SK-N-SH (cell line): ENCODE results near the gene PHKG2. TPM values are rescaled to one million over a fixed set of nuclear protein-coding genes. Genes with fewer than 3 reads are reported as not detected.

Experiments used
- CTCF ChIA-PET: fragments of 300-600, 350-600 bp; formaldehyde crosslinking; extraction: SDS; loops from one replicate; lab custom pipeline; 2021; lab: Yijun Ruan, JAX
- POLR2A ChIA-PET: fragments of 350-600 bp; sonication (Branson Sonifier 250); formaldehyde crosslinking; extraction: SDS; loops from one replicate; lab custom pipeline; 2020; ENCODE audit warnings: antibody characterized with exemption, inconsistent platforms; lab: Yijun Ruan, JAX
- DNase-seq: peaks from one replicate; pipeline ENCODE4 v3.0.0; 2012
- H2AFZ ChIP-seq: fragments of 200-600 bp; sonication (generic); 2 replicates; pipeline ENCODE4 v1.8.1; 2016; ENCODE audit warnings: antibody characterized with exemption, mild to moderate bottlenecking, low read depth
- H3F3A ChIP-seq: fragments of 200-600 bp; sonication (generic); replicated peaks from 2 replicates; pipeline ENCODE3; 2016; ENCODE audit warnings: antibody characterized with exemption, mild to moderate bottlenecking; ENCODE audit not compliant: insufficient read depth
- H3K27ac ChIP-seq, 2 experiments: fragments of 200-500 bp in 1 of 2; fragments of 200-600 bp in 1 of 2; sonication (Bioruptor generic) in 1 of 2; sonication (generic), shearing (Covaris generic) in 1 of 2; 2 replicates each; pipeline versions ENCODE4 v1.5.1 to v1.6.1; 2014 to 2016; ENCODE audit warnings: low read depth in 2 of 2, inconsistent platforms in 1 of 2, low read length in 1 of 2, mild to moderate bottlenecking in 1 of 2, mixed read lengths in 1 of 2
- H3K27me3 ChIP-seq: fragments of 200-600 bp; sonication (generic), shearing (Covaris generic); 2 replicates; pipeline ENCODE4 v1.6.1; 2016; ENCODE audit warnings: mixed run types; ENCODE audit not compliant: insufficient read depth
- H3K36me3 ChIP-seq, 2 experiments: fragments of 200-500 bp in 1 of 2; fragments of 200-600 bp in 1 of 2; sonication (Bioruptor generic) in 1 of 2; sonication (generic) in 1 of 2; replicated peaks in 1 of 2; 2 replicates each; pipeline versions ENCODE3 to v1.5.1; 2014 to 2016; ENCODE audit warnings: low read length in 1 of 2, mild to moderate bottlenecking in 1 of 2; ENCODE audit not compliant: insufficient read depth in 2 of 2, control insufficient read depth in 1 of 2
- H3K4me1 ChIP-seq, 2 experiments: fragments of 200-500 bp in 1 of 2; fragments of 200-600 bp in 1 of 2; sonication (Bioruptor generic) in 1 of 2; sonication (generic), shearing (Covaris generic) in 1 of 2; 2 replicates each; pipeline versions ENCODE4 v1.5.1 to v1.6.1; 2014 to 2016; ENCODE audit warnings: low read depth in 1 of 2, low read length in 1 of 2, mixed run types in 1 of 2; ENCODE audit not compliant: insufficient read depth in 2 of 2, control insufficient read depth in 1 of 2
- H3K4me2 ChIP-seq: fragments of 200-600 bp; sonication (generic), shearing (Covaris generic); 2 replicates; pipeline ENCODE4 v1.6.1; 2017; ENCODE audit warnings: mixed run types
- H3K4me3 ChIP-seq, 2 experiments: fragments of 200-500 bp in 1 of 2; fragments of 200-600 bp in 1 of 2; sonication (Bioruptor generic) in 1 of 2; sonication (generic), shearing (Covaris generic) in 1 of 2; 2 replicates each; pipeline versions ENCODE4 v1.5.1 to v1.8.1; 2014 to 2016; ENCODE audit warnings: low read depth in 2 of 2, inconsistent platforms in 1 of 2, low read length in 1 of 2, mild to moderate bottlenecking in 1 of 2, mixed read lengths in 1 of 2, moderate library complexity in 1 of 2
- H3K79me2 ChIP-seq: fragments of 200-600 bp; sonication (generic); 2 replicates; pipeline ENCODE4 v1.8.1; 2017; ENCODE audit warnings: mild to moderate bottlenecking; ENCODE audit not compliant: insufficient read depth
- H3K9ac ChIP-seq: fragments of 200-600 bp; sonication (generic); 2 replicates; pipeline ENCODE4 v1.6.1; 2017; ENCODE audit warnings: mixed run types
- H3K9me2 ChIP-seq: fragments of 200-600 bp; sonication (generic); 2 replicates; pipeline ENCODE4 v1.6.1; 2017; ENCODE audit warnings: mixed run types
- H3K9me3 ChIP-seq: fragments of 200-600 bp; sonication (generic); 2 replicates; pipeline ENCODE4 v1.6.1; 2017; ENCODE audit warnings: mixed run types, mild to moderate bottlenecking, moderate library complexity
- H4K20me1 ChIP-seq: fragments of 200-600 bp; sonication (generic); 2 replicates; pipeline ENCODE4 v1.6.1; 2017; ENCODE audit warnings: mild to moderate bottlenecking, mixed run types; ENCODE audit not compliant: insufficient read depth
- CTCF ChIP-seq: fragments of 200-600 bp; sonication (generic); IDR thresholded peaks from 2 replicates; pipeline ENCODE4 v1.6.1; 2017; ENCODE audit warnings: antibody characterized with exemption, mild to moderate bottlenecking, moderate library complexity
- TAF1 ChIP-seq: IDR thresholded peaks from 2 replicates; pipeline ENCODE4 v1.6.1; 2012; ENCODE audit warnings: low read depth, mild to moderate bottlenecking, low read length, moderate library complexity, borderline replicate concordance
- WGBS: methylation state at CpG from one replicate; pipeline ENCODE4 v1.1.6; 2017; ENCODE audit warnings: low lambda C conversion rate; 5-methylcytosine and 5-hydroxymethylcytosine counted together
- polyA plus RNA-seq, 3 experiments: library from polyadenylated mRNA; depleted of rRNA; stranded (reverse); fragments of >200 nt; gene quantifications; 2 replicates each; pipeline ENCODE4 v1.2.3, GENCODE V29; 2012
- small RNA-seq, 7 experiments: library from RNA; depleted of rRNA; stranded (forward); fragments of <200 nt; gene quantifications; one replicate each; pipeline ENCODE3, GENCODE V24; 2012

Gene PHKG2
- polyA plus RNA-seq, 1 of the 3 experiments (the other 2 are of a cell fraction), result 45.8 TPM

DNA sequence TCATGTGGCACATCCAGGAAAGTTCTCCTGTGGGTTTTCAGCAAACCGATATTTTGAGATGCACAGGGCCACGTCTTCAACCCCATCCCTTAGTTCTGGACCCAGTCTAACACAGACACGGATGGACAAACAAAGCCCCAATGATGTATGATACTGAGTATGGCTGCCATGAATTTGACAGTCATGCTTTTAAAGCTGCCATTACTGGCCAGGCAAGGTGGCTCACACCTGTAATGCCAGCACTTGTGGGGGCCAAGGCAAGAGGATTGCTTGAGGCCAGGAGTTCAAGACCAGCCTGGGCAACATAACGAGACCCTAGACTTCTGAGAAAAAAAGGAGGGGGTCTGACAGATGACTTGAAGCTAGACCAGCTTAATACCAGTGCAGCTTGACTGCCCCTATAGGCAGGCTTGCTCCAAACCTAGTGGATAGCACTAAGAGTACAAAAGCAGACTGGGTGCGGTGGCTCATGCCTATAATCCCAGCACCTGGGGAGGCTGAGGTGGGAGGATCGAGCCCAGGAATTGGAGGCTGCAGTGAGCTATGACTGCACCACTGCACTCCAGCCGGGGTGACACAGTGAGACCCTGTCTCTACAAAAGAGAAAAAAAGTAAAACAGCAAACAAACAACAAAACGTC is 49.6 kb downstream of the PHKG2 start:
- 65% methylated on average over 8 of the region's 8 CpGs for WGBS
- Histone ChIP-seq H3K4me1 (no peaks in the 10 kb centered on the region), H3K9me2 (no peaks in the 10 kb centered on the region), H3K9me3 (no peaks in the 10 kb centered on the region), H4K20me1 (no peaks in the 10 kb centered on the region), H3K27ac (no peak overlapping the region), H3K79me2 (no peaks in the 10 kb centered on the region), H3K4me3 (no peak overlapping the region), H3K9ac (no peak overlapping the region), H2AFZ (no peak overlapping the region), H3K27me3 (no peaks in the 10 kb centered on the region), H3K36me3 (no peaks in the 10 kb centered on the region), H3F3A (no peaks in the 10 kb centered on the region), H3K4me2 (no peak overlapping the region)
- DNase-seq, result no peak
- CTCF ChIA-PET, result interaction anchor here (1.2 to 2.1 kb wide), 2 partner anchors 24 to 77 kb away, joined by 3 to 4 read pairs; no protein-coding TSS in a partner anchor
- POLR2A ChIA-PET, result interaction anchor here (0.6 kb wide), 1 partner anchor 158 kb away, joined by 3 read pairs; no protein-coding TSS in a partner anchor
- TF ChIP-seq CTCF, result peak; percentile 17; the same call in 1 of the 2 replicates
- TF ChIP-seq TAF1, result no peak

Small RNAs within 50 kb of the gene (small RNA-seq; reads per million reads assigned to genes)
- gene RNU6-1043P, result 0 reads per million in 7 experiments
- gene SNORA30, result 9.2 to 441 (median 32.7) reads per million in 7 experiments

Other genes with a start within 250 kb of the PHKG2 start
- gene ZNF768, start 221.9 kb upstream of the PHKG2 start, polyA plus RNA-seq (2012; rRNA removed), result 26.0 and 26.5 TPM in 2 replicates
- gene ZNF747, start 213.6 kb upstream of the PHKG2 start, polyA plus RNA-seq (2012; rRNA removed), result 5.6 and 5.8 TPM in 2 replicates
- 2.8 and 3.4 TPM in 2 replicates for gene ZNF764, start 190.1 kb upstream of the PHKG2 start, polyA plus RNA-seq (2012; rRNA removed)
- gene ZNF688, start 176.7 kb upstream of the PHKG2 start, polyA plus RNA-seq (2012; rRNA removed), result 9.1 and 13.4 TPM in 2 replicates
- gene ZNF785, start 162.7 kb upstream of the PHKG2 start, polyA plus RNA-seq (2012; rRNA removed), result 8.8 and 10.6 TPM in 2 replicates
- gene ZNF689, start 138.0 kb upstream of the PHKG2 start, polyA plus RNA-seq (2012; rRNA removed), result 2.9 and 3.4 TPM in 2 replicates
- 7.5 and 13.5 TPM in 2 replicates for gene PRR14, start 97.5 kb upstream of the PHKG2 start, polyA plus RNA-seq (2012; rRNA removed)
- gene FBRS, start 90.0 kb upstream of the PHKG2 start, polyA plus RNA-seq (2012; rRNA removed), result 9.6 and 11.5 TPM in 2 replicates
- 3.7 and 5.6 TPM in 2 replicates for gene SRCAP, start 49.3 kb upstream of the PHKG2 start, polyA plus RNA-seq (2012; rRNA removed)
- 28.4 and 36.5 TPM in 2 replicates for gene CFAP119, start 13.6 kb downstream of the PHKG2 start, polyA plus RNA-seq (2012; rRNA removed)
- gene RNF40, start 13.9 kb downstream of the PHKG2 start, polyA plus RNA-seq (2012; rRNA removed), result 49.8 and 57.3 TPM in 2 replicates
- gene ZNF629, start 38.8 kb downstream of the PHKG2 start, polyA plus RNA-seq (2012; rRNA removed), result 4.7 and 5.1 TPM in 2 replicates
- gene BCL7C, start 145.7 kb downstream of the PHKG2 start, polyA plus RNA-seq (2012; rRNA removed), result 48.5 and 56.3 TPM in 2 replicates
- gene CTF1, start 148.2 kb downstream of the PHKG2 start, polyA plus RNA-seq (2012; rRNA removed), result 35.9 and 45.7 TPM in 2 replicates
- gene FBXL19, start 175.1 kb downstream of the PHKG2 start, polyA plus RNA-seq (2012; rRNA removed), result 18.3 and 20.6 TPM in 2 replicates
- 29.0 and 31.8 TPM in 2 replicates for gene ORAI3, start 200.6 kb downstream of the PHKG2 start, polyA plus RNA-seq (2012; rRNA removed)
- 2.4 and 6.8 TPM in 2 replicates for gene SETD1A, start 209.3 kb downstream of the PHKG2 start, polyA plus RNA-seq (2012; rRNA removed)
- gene HSD3B7, start 236.8 kb downstream of the PHKG2 start, polyA plus RNA-seq (2012; rRNA removed), result 12.2 and 12.9 TPM in 2 replicates